Measurements from ENCODE around the gene ZDHHC13. TPM values are rescaled to one million over a fixed set of nuclear protein-coding genes. Genes with fewer than 3 reads are reported as not detected.

The ZDHHC13 gene
- 13.9 and 25.7 TPM in 2 replicates for total RNA-seq

DNA sequence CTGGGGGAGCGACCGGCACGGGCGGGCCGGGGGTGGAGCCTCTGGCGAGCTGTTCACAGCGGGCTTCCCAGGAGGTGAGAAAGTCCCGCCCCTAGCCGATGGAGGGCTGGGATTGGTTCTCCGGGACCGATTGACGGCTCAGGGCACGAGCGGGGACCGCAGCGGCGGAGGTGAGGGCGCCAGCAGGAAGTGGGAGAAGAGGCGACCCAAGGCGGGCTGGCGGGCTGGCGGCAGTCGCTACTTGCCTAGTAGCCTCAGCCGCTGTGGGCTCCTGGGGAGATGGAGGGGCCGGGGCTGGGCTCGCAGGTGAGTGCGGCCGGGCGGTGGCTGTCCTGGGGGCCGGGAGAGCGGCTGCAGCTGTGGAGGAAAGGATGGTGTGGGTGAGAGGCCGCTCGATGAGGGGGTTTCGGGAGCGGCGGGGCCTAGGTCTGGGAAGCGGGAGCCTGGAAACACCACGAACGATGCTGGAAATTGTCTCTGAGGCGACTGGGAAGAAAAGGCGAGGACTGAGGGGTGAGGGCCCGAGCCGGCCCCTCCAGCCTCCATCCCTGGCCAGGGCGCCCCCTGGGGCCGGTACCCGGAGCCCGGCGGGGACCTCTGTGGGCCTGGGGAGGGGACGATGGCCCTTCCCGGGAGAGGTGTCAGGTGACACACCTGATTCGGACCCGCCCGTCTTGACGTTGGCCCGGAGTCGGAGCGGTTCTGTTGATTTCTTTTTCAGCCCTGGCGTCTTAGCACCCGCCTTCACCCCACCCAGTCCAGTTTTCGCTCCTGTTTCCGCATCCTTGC lies at the start of gene ZDHHC13:
ZDHHC13 (plus strand) TSS at position 198 of the 789 bp plus-strand sequence; CDS start at position 280, 82 bp downstream.
- DNase-seq (ENCODE audit: low read depth in 2 of 2) = peak; percentile 90

GRCh38 chr11:19071255-19071654 lies 45.7 kb upstream of the ZDHHC13 start:
- DNase-seq (ENCODE audit: low read depth in 2 of 2) = peak; percentile 89 to 91

GRCh38 chr11:19072464-19072863 lies 44.5 kb upstream of the ZDHHC13 start:
- DNase-seq (ENCODE audit: low read depth in 2 of 2) = no peak

- DNase-seq (ENCODE audit: low read depth in 2 of 2) = no peak
Observed at GRCh38 chr11:19073454-19074415, 43.2 kb upstream of the ZDHHC13 start.

DNA sequence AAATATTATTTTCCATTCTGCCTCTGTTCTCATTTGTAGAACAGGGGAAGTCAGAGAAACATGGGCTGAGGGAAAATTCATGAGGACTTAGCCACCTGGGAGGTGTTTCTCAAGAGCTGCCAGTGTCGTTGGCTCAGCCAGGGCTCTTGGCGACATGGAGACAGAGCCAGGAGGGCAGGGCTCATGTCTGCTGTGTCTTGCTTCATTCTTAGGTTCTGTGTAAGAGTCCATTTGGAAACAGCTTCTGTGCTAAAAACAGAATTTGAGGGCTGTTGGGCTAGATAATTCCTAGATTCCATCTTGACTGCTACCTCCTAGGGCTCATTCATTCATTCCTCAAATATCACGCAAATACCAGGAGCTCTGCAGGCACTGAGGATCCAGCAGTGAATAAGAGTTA lies 41.3 kb upstream of the ZDHHC13 start:
- DNase-seq (ENCODE audit: low read depth in 2 of 2) = no peak

- peak; percentile 66 to 71 for DNase-seq (ENCODE audit: low read depth in 2 of 2)
Observed at GRCh38 chr11:19076744-19077589, 40.0 kb upstream of the ZDHHC13 start.

DNA sequence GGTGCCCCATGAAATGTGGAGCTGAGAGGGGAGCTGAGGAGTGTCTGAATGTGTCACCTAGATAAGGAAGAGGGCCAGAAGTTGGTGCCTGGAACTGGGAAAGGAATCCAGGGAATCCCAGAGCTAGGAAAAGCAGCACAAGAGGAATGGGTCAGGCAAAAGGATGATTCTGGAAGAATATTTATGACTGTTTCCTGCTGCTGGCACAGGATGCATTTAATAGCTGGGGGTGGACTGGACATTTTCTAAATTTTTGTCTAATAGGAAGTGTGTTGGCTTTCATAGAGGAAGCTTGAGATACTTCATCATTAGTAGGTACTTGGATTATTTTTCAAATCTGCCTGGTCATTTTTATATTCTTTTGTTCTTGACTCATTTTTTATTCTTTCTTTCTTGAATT lies 39.0 kb upstream of the ZDHHC13 start:
- DNase-seq (ENCODE audit: low read depth in 2 of 2) = peak; percentile 60 to 64

DNA sequence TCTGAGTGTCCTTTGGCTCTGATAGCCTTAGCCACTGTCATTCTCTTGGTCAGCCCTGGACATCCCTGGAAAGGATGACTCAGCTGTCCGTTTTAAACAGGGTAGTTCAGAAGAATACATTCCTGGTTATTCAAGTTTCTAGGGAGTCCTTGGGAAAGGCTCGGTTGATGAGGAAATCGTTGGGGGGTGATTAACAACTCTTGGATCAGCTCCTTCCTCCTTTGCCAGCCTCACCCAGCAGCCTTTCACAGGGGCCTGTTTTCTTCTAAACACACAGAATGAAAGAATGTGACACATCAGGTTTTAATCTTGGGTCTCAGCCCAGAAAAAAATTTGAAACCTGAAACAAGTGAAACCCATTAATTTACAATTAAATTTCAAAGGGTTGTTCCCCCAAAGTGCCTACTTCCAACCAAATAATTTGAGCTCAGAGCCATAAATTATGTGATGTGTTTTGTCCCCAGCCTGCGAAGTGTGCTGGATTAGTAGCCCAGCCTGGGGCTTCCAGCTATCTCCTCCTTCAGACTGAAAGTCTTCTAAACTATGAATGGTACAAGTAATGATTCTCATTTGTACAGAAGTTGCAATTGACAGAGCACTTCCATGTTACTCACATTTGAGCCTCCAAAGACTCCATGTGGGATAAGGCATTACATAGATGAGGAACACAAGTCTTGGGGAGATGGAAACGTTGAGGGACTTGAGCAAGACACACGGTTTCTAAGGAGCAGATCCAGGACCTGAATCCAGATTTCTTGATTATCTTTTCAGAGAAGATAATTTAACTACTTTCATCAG lies 37.1 kb upstream of the ZDHHC13 start:
- DNase-seq (ENCODE audit: low read depth in 2 of 2) = peak; percentile 72 to 92

- peak; percentile 86 to 97 for DNase-seq (ENCODE audit: low read depth in 2 of 2)
Observed at GRCh38 chr11:19080579-19080993, 36.4 kb upstream of the ZDHHC13 start.

DNA sequence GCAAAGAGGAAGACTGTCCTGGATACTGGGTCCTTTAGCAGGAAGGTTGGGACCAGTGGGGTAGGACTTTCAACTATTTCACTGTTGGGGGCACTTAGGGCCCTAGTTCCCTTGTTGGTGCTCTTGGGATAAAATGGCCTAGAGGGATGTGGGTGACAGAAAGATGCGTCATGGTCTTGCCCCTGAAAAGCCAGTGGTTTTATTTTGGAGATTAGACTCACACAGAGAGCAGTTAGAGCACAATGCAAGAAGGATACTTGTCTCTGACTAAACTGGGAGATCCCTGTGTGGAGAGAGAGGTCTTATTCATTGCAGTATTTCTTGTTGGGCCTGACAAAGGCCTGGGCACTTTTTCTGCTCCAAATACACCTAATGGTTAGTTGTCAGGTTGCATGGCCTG lies 33.8 kb upstream of the ZDHHC13 start:
- no peak for DNase-seq (ENCODE audit: low read depth in 2 of 2)

DNA sequence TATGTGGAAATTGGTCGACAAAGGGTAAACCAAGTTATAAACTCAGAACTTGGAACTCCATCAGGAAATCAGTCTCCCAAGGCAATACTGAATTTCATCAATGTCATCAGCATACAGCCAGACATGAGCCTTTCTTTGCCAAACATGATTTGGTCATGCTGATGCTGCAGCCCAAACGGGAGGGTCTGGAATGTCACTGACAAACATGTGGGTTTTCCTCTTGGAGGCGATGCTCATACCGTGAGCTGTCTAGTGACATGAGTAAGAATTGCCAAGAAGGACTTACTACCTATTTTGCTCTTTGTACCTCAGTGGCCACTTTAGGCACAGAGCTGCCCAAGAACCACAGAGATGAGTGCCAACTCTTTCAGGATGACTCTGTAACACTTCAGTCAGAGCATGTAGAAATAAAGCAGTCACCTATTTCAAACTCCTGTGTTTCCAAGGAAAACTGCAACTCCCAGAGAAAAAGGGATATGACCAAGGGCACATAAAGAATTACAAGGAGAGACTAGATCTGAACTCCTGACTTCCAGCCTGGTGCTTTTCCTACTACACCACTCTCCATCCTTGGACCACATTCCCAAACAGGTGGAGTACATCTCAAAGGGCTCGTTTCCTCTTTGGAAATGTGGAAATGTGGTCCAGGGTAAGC lies 32.2 kb upstream of the ZDHHC13 start:
- DNase-seq (ENCODE audit: low read depth in 2 of 2) = no peak

- peak; percentile 49 to 97 for DNase-seq (ENCODE audit: low read depth in 2 of 2)
Observed at GRCh38 chr11:19087658-19088057, 29.3 kb upstream of the ZDHHC13 start.

DNA sequence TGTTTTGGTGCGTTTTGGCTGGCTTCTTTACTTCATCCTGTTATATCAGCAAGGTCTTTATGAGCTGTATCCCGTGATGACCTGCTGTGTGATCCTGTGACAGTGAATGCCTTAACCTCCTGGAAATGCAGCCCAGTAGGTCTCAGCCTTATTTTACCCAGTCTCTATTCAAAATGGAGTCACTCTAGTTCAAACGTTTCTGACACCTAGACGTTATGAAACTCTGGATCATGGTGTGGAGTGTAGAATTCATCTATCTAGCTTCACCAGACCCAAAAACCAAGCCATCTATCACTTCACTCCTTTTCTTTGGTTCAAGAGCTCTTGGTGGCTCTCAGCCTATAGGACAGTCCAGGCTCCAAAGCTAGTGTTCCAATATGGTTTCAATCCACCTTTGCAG lies 28.2 kb upstream of the ZDHHC13 start:
- no peak for DNase-seq (ENCODE audit: low read depth in 2 of 2)

DNA sequence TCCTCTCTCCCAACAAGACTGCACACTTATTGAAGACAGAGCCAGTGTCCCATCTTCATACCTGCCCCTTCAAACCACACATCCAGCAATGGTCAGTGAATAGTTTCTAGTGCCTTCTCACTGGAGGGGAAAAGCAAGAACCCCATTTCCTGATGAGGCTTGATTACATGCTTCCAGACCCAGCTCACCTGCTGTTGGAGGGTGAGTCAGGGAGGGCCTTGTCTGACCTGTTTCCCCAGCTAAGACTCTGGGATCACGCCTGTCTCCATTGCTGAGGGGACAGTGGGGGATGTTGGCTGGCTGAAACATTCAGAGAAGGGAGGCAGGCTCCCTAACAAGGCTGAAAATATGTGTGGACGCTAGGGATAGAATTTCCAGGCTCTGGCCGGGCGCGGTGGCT lies 27.5 kb upstream of the ZDHHC13 start:
- peak in 1 of 2 donors; percentile 30 for DNase-seq (ENCODE audit: low read depth in 2 of 2)

GRCh38 chr11:19091366-19091765 lies 25.6 kb upstream of the ZDHHC13 start:
- peak in 1 of 2 donors; percentile 69 for DNase-seq (ENCODE audit: low read depth in 2 of 2)

DNA sequence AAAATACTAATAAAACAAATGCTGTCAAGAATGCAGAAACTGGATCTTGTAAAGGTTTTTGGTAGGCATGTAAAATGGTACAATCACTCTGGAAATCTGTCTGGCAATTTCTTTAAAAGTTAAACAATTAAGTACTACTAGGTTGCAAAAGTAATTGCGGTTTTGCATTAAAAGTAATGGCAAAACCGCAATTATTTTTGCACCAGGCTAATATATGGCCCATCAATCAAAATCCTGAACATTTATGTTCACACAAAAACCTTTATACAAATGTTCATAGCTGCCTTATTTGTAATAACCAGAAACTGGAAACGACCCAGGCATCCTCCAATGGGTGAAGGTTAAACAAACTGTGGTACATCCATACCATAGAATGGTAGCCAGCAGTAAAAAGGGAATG lies 24.6 kb upstream of the ZDHHC13 start:
- DNase-seq (ENCODE audit: low read depth in 2 of 2) = no peak

- no peak for DNase-seq (ENCODE audit: low read depth in 2 of 2)
Observed at GRCh38 chr11:19092850-19093249, 24.1 kb upstream of the ZDHHC13 start.

GRCh38 chr11:19093976-19094375 lies 23.0 kb upstream of the ZDHHC13 start:
- peak in 1 of 2 donors; percentile 52 for DNase-seq (ENCODE audit: low read depth in 2 of 2)

DNA sequence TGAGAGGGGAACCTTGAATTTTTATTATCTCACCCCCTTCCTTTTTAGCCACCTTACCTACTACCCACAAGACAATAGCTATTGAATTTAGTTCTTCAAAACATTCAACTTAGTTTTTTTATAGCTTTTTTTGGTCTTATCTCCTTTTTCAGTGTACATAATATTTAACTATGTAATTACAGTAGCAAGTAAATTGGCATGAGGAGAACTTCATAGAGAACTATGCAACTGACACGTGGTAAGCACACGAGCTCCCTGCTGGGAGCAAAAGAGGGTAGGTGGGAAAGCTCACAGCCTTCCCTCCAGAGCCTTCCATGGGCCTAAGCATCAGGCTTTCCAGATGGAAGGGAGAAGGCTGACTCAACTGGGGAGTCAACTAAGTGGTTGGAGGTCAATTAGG lies 22.1 kb upstream of the ZDHHC13 start:
- DNase-seq (ENCODE audit: low read depth in 2 of 2) = no peak

DNA sequence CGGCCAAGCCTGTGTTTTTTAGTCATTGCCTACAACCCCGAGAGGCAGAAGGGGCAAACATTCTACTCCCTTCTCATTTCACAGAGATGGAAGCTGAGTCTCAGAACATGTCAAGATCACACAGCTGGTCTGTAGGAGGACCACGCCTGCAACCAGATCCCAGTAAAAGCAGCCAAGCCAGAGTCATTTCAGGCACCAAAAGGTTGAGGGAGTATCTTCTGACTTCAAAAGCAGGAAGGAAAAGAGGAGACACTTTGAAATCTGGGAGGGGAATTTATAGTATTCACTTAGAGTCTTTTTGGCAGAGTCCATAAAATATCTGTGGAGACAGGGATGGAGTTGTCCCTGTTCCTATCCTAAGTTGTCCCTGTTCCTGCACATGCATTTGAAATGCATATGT lies 17.9 kb upstream of the ZDHHC13 start:
- no peak for DNase-seq (ENCODE audit: low read depth in 2 of 2)
